Endothelial cell of umbilical vein (primary cell): Measurements from ENCODE around the gene BATF. TPM values are rescaled to one million over a fixed set of nuclear protein-coding genes. Genes with fewer than 3 reads are reported as not detected.

Experiments
- BruUV-seq: library from RNA; stranded (reverse); fragments of 400-500 nt; replicated peaks from 2 replicates; lab custom pipeline; 2021; lab: Mats Ljungman, UMichigan
- CTCF ChIA-PET: fragments of 300-600, 350-600 bp; sonication (Branson Sonifier 250); formaldehyde crosslinking; loops from one replicate; lab custom pipeline; 2021; ENCODE audit warnings: antibody characterized with exemption, inconsistent platforms; lab: Charles Lee
- POLR2A ChIA-PET: fragments of 300-600, 350-600 bp; sonication (Branson Sonifier 250); formaldehyde crosslinking; loops from one replicate; lab custom pipeline; 2021; ENCODE audit warnings: antibody characterized with exemption, inconsistent platforms; lab: Charles Lee
- DNase-seq: peaks from one replicate; pipeline ENCODE4 v3.0.0-alpha.2; 2011; ENCODE audit warnings: low read depth, low spot score
- FAIRE-seq: peaks from 2 replicates; lab custom pipeline; 2011; peaks lifted over from hg19 to GRCh38; lab: Jason Lieb, UNC
- H2AFZ ChIP-seq: 2 replicates; pipeline ENCODE4 v1.6.0; 2012; ENCODE audit warnings: low read depth, low read length, control low read depth, inconsistent platforms
- H3K27ac ChIP-seq: 2 replicates; pipeline ENCODE4 v1.5.1; 2011; ENCODE audit warnings: low read depth, mild to moderate bottlenecking, control low read depth, low read length, moderate library complexity; ENCODE audit not compliant: insufficient read depth
- H3K27me3 ChIP-seq, 2 experiments: 2 replicates each; pipeline versions ENCODE4 v1.6.0 to v1.6.1; 2011; ENCODE audit warnings: low read length in 2 of 2, mixed read lengths in 1 of 2; ENCODE audit not compliant: control insufficient read depth in 2 of 2, insufficient read depth in 2 of 2
- H3K36me3 ChIP-seq, 2 experiments: 2 replicates in 1 of 2; 3 replicates in 1 of 2; pipeline ENCODE4 v1.5.1; 2011; ENCODE audit warnings: low read length in 2 of 2, mild to moderate bottlenecking in 1 of 2, moderate library complexity in 1 of 2; ENCODE audit not compliant: control insufficient read depth in 2 of 2, insufficient read depth in 2 of 2; ENCODE audit errors: extremely low read depth in 1 of 2
- H3K4me1 ChIP-seq: 3 replicates; pipeline ENCODE4 v1.5.1; 2011; ENCODE audit warnings: mild to moderate bottlenecking, low read length; ENCODE audit not compliant: control insufficient read depth, insufficient read depth; ENCODE audit errors: extremely low read depth
- H3K4me2 ChIP-seq: 2 replicates; pipeline ENCODE4 v1.6.1; 2011; ENCODE audit warnings: low read length, control low read depth, mixed read lengths; ENCODE audit not compliant: insufficient read depth
- H3K4me3 ChIP-seq, 3 experiments: fragments of 200-600 bp in 1 of 3; sonication (generic), shearing (Covaris generic) in 1 of 3; replicated peaks in 1 of 3; 2 replicates each; pipeline ENCODE4 v1.5.1; 2011 to 2016; ENCODE audit warnings: control low read depth in 3 of 3, low read length in 3 of 3, mild to moderate bottlenecking in 2 of 3, inconsistent platforms in 1 of 3, low read depth in 1 of 3, moderate library complexity in 1 of 3; ENCODE audit not compliant: insufficient read depth in 1 of 3
- H3K79me2 ChIP-seq: 2 replicates; pipeline ENCODE4 v1.6.0; 2012; ENCODE audit warnings: low read length, inconsistent platforms; ENCODE audit not compliant: control insufficient read depth, insufficient read depth
- H3K9ac ChIP-seq: replicated peaks from 2 replicates; pipeline ENCODE3; 2011; ENCODE audit warnings: low read length, control low read depth; ENCODE audit not compliant: insufficient read depth; ENCODE audit errors: extremely low read depth
- H3K9me1 ChIP-seq: replicated peaks from 3 replicates; pipeline ENCODE4 v1.6.0; 2011; ENCODE audit warnings: mild to moderate bottlenecking, low read length; ENCODE audit not compliant: control insufficient read depth, insufficient read depth; ENCODE audit errors: extremely low read depth
- H3K9me3 ChIP-seq: replicated peaks from 2 replicates; pipeline ENCODE4 v1.5.1; 2012; ENCODE audit warnings: low read length, inconsistent platforms; ENCODE audit not compliant: control insufficient read depth, insufficient read depth
- H4K20me1 ChIP-seq: replicated peaks from 2 replicates; pipeline ENCODE3; 2011; ENCODE audit warnings: mild to moderate bottlenecking, low read length; ENCODE audit not compliant: control insufficient read depth, insufficient read depth; ENCODE audit errors: extremely low read depth
- CTCF ChIP-seq, 2 donors: IDR thresholded peaks; 1 replicate in 1 of 2; 2 replicates in 1 of 2; pipeline ENCODE4 v1.5.1; 2011; ENCODE audit warnings: low read length in 2 of 2, mild to moderate bottlenecking in 2 of 2, moderate library complexity in 2 of 2, control low read depth in 1 of 2, inconsistent platforms in 1 of 2, low read depth in 1 of 2; ENCODE audit not compliant: insufficient read depth in 1 of 2; ENCODE audit errors: extremely low read depth in 1 of 2
- EZH2 ChIP-seq: IDR thresholded peaks from 2 replicates; pipeline ENCODE4 v1.6.1; 2012; ENCODE audit warnings: borderline replicate concordance, low read depth, mild to moderate bottlenecking, moderate library complexity, low read length, inconsistent platforms; ENCODE audit not compliant: severe bottlenecking
- FOS ChIP-seq: IDR thresholded peaks from 2 replicates; pipeline ENCODE4 v1.6.1; 2011; ENCODE audit warnings: mild to moderate bottlenecking, low read length, moderate library complexity, borderline replicate concordance; ENCODE audit not compliant: insufficient read depth
- GATA2 ChIP-seq: IDR thresholded peaks from 2 replicates; pipeline ENCODE4 v1.7.0; 2011; ENCODE audit warnings: low read depth, mild to moderate bottlenecking, moderate library complexity, mixed read lengths, low read length; ENCODE audit not compliant: insufficient read length, insufficient read depth
- JUN ChIP-seq: IDR thresholded peaks from 2 replicates; pipeline ENCODE4 v1.6.1; 2011; ENCODE audit warnings: borderline replicate concordance, low read depth; ENCODE audit not compliant: insufficient read length, insufficient read depth
- MAX ChIP-seq: IDR thresholded peaks from 2 replicates; pipeline ENCODE4 v1.6.1; 2011; ENCODE audit not compliant: insufficient read depth, insufficient read length
- MYC ChIP-seq: IDR thresholded peaks from one replicate; pipeline ENCODE4 v1.6.1; 2011; ENCODE audit warnings: mild to moderate bottlenecking, low read depth, low read length
- POLR2A ChIP-seq: IDR thresholded peaks from 2 replicates; pipeline ENCODE4 v1.6.1; 2012; ENCODE audit warnings: low read depth, mild to moderate bottlenecking, control low read depth, low read length
- POLR2AphosphoS5 ChIP-seq: IDR thresholded peaks from 2 replicates; pipeline ENCODE4 v1.6.1; 2012; ENCODE audit warnings: low read depth, mild to moderate bottlenecking, control low read depth, low read length, moderate library complexity; ENCODE audit not compliant: insufficient read depth
- dilution Hi-C: fragments of 300-500 bp; cut with MboI; formaldehyde crosslinking; loops from one replicate; pipeline ENCODE4 v1.15.0; 2019; ENCODE audit warnings: low sequenced_read_pairs; ENCODE audit not compliant: extremely low pct_ligation_motif_present
- intact Hi-C: fragments of 100-400 bp; cut with micrococcal nuclease; formaldehyde crosslinking; loops from one replicate; pipeline ENCODE4 v1.10.0; 2022
- polyA plus RNA-seq, 4 experiments: library from polyadenylated mRNA; depleted of rRNA in 3 of 4; stranded (reverse) in 3 of 4; unstranded in 1 of 4; fragments of >200 nt; gene quantifications; 2 replicates each; pipeline versions ENCODE4 v1.2.1 to v1.2.3, GENCODE V29; 2011 to 2012; ENCODE audit warnings: missing spikeins in 1 of 4
- total RNA-seq: library from RNA; stranded (reverse); gene quantifications from 2 replicates; pipeline ENCODE4 v1.2.3, GENCODE V29; 2021

The BATF gene
- total and polyA plus RNA-seq, 2 donors (not counting 3 experiments of a cell fraction or from before 2014, with no cell fraction given), result not detected

GRCh38 chr14:75504411-75504810, 17.9 kb upstream of the BATF start:
- Histone ChIP-seq H3K9me3 (no peaks in the 10 kb centered on the region), H3K27me3 (no peaks in the 10 kb centered on the region), H4K20me1 (no peaks in the 10 kb centered on the region), H3K4me2 (no peak overlapping the region), H2AFZ (no peak overlapping the region), H3K9me1 (no peaks in the 10 kb centered on the region), H3K27ac (no peak overlapping the region), H3K4me3 (no peak overlapping the region), H3K36me3 (no peaks in the 10 kb centered on the region), H3K79me2 (no peaks in the 10 kb centered on the region), H3K9ac (no peak overlapping the region), H3K4me1 (no peaks in the 10 kb centered on the region)
- DNase-seq, result no peak
- intact Hi-C loops, result no loop called here
- ChIA-PET POLR2A (no interaction called here), CTCF (no interaction called here)
- dilution Hi-C loops, result no loop called here
- no TSS peak for BruUV-seq
- no peak for FAIRE-seq
- TF ChIP-seq EZH2, result no peak
- no peak for TF ChIP-seq POLR2A
- no peak for TF ChIP-seq MAX

- TF ChIP-seq GATA2 (no peak), EZH2 (no peak), POLR2AphosphoS5 (no peak), MAX (no peak), CTCF (IDR thresholded peaks at IDR 0.05; ENCODE audit: extremely low read depth in 1 of 2, insufficient read depth in 1 of 2, low read depth in 1 of 2, low read length in 2 of 2) (no peak), POLR2A (no peak), FOS (no peak), MYC (no peak), JUN (no peak)
Observed at GRCh38 chr14:75506930-75507329, 15.3 kb upstream of the BATF start.

More at GRCh38 chr14:75506930-75507329, 15.3 kb upstream of the BATF start:
- DNase-seq (no peak), FAIRE-seq (no peak)
- no peak overlapping the region for H3K27ac ChIP-seq
- no peaks in the 10 kb centered on the region for H3K79me2 ChIP-seq
- no peaks in the 10 kb centered on the region for H3K27me3 ChIP-seq
- H2AFZ ChIP-seq, result no peak overlapping the region
- no peaks in the 10 kb centered on the region for H3K36me3 ChIP-seq
- H3K4me3 ChIP-seq, result no peak overlapping the region
- H3K9me1 ChIP-seq, result no peaks in the 10 kb centered on the region
- ChIA-PET CTCF (interaction anchor here (1.0 to 1.9 kb wide), 4 partner anchors 10 to 185 kb away, joined by 3 to 4 read pairs (median 3); no protein-coding TSS in a partner anchor), POLR2A (no interaction called here)
- no peaks in the 10 kb centered on the region for H3K9me3 ChIP-seq
- no peaks in the 10 kb centered on the region for H3K4me1 ChIP-seq
- no peak overlapping the region for H3K4me2 ChIP-seq
- no peaks in the 10 kb centered on the region for H4K20me1 ChIP-seq
- intact Hi-C loops, result no loop called here
- H3K9ac ChIP-seq, result no peak overlapping the region
- dilution Hi-C loops, result no loop called here
- no TSS peak for BruUV-seq
